WTC11 (cell line): ENCODE results near the gene VSNL1.

Source experiments
- TF ChIP-seq, protein P1 (sequence below): sonication (generic); formaldehyde crosslinking; IDR thresholded peaks from 2 replicates; pipeline ENCODE4 v1.8.1; 2022; ENCODE audit warnings: low read depth, missing genetic modification reagents, borderline replicate concordance
- TF ChIP-seq, protein P2 (sequence below): fragments of 200-600 bp; IDR thresholded peaks from 2 replicates; pipeline ENCODE4 v1.8.0; 2022; ENCODE audit warnings: antibody characterized with exemption

DNA sequence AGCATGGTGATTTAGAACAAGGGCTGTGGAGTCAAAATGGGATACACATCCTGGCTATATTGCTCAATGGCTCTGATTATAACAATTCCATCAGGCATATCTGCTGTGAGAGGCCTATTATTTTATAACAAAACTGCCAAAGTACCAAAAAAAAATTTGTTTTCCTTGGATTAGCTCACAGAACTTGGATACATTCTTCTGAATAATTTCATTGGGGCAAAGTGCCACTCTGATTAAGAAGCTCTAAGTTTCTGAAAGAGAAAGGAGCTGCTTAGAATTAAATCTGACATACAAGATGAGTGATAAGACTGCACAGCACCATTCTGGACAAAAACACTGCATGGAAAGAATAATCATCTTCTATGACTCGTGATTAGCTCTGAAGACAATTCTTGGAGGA is 127.4 kb downstream of the VSNL1 start:
- TF ChIP-seq, protein P1, sequence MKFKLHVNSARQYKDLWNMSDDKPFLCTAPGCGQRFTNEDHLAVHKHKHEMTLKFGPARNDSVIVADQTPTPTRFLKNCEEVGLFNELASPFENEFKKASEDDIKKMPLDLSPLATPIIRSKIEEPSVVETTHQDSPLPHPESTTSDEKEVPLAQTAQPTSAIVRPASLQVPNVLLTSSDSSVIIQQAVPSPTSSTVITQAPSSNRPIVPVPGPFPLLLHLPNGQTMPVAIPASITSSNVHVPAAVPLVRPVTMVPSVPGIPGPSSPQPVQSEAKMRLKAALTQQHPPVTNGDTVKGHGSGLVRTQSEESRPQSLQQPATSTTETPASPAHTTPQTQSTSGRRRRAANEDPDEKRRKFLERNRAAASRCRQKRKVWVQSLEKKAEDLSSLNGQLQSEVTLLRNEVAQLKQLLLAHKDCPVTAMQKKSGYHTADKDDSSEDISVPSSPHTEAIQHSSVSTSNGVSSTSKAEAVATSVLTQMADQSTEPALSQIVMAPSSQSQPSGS (CRISPR knock-in tag) = no peak
- TF ChIP-seq, protein P2, sequence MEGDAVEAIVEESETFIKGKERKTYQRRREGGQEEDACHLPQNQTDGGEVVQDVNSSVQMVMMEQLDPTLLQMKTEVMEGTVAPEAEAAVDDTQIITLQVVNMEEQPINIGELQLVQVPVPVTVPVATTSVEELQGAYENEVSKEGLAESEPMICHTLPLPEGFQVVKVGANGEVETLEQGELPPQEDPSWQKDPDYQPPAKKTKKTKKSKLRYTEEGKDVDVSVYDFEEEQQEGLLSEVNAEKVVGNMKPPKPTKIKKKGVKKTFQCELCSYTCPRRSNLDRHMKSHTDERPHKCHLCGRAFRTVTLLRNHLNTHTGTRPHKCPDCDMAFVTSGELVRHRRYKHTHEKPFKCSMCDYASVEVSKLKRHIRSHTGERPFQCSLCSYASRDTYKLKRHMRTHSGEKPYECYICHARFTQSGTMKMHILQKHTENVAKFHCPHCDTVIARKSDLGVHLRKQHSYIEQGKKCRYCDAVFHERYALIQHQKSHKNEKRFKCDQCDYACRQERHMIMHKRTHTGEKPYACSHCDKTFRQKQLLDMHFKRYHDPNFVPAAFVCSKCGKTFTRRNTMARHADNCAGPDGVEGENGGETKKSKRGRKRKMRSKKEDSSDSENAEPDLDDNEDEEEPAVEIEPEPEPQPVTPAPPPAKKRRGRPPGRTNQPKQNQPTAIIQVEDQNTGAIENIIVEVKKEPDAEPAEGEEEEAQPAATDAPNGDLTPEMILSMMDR = no peak
